Measurements from ENCODE around the gene CLPTM1. TPM values are rescaled to one million over a fixed set of nuclear protein-coding genes. Genes with fewer than 3 reads are reported as not detected.

The CLPTM1 gene
- polyA plus RNA-seq, 3 donors, result 14.7 to 84.3 (median 20.0) TPM

DNA sequence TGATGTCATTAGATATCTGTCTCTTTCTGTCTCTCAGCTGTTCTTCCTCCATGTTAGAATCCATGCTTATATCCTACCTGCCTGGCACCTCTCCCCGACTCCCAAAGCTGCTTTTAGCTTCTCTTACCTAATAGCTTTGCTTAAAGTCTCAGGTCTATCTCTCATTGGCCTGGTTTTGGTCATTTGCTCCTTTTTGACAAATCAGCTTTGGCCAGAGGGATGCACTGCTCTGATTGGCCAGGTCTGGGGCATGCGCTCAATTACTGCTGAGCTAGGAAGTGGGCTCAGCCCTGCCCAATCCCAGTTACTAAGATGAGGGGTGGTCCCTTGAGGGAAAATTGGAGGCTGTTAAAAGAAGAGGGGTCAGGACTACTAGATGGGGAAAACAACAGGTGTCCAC, 72.2 kb downstream of the CLPTM1 start:
- no peak overlapping the region for H3K4me2 ChIP-seq (replicated peaks; ENCODE audit: extremely low read depth, low read length, poor library complexity, severe bottlenecking)
- Mint-ChIP-seq H3K4me3 (no peak overlapping the region), H3K36me3 (peaks cover 52 to 80% of the 10 kb centered on the region in 2 donors), H3K27me3 (ENCODE audit: low read depth in 3 of 3) (no peaks in the 10 kb centered on the region), H3K9me3 (peaks cover 0 to 9% (median 6%) of the 10 kb centered on the region in 7 donors), H3K4me1 (no peaks in the 10 kb centered on the region), H3K27ac (peak overlapping the region in 1 of 7 donors; percentile 10)
- H4K20me1 ChIP-seq (ENCODE audit: insufficient read depth, low read length), result no peaks in the 10 kb centered on the region
- no peaks in the 10 kb centered on the region for H3K4me1 ChIP-seq (ENCODE audit: control insufficient read depth in 1 of 2, insufficient read depth in 2 of 2, low read length in 2 of 2)
- intact Hi-C loops (cut with micrococcal nuclease), result no loop called here
- TF ChIP-seq, protein P1, sequence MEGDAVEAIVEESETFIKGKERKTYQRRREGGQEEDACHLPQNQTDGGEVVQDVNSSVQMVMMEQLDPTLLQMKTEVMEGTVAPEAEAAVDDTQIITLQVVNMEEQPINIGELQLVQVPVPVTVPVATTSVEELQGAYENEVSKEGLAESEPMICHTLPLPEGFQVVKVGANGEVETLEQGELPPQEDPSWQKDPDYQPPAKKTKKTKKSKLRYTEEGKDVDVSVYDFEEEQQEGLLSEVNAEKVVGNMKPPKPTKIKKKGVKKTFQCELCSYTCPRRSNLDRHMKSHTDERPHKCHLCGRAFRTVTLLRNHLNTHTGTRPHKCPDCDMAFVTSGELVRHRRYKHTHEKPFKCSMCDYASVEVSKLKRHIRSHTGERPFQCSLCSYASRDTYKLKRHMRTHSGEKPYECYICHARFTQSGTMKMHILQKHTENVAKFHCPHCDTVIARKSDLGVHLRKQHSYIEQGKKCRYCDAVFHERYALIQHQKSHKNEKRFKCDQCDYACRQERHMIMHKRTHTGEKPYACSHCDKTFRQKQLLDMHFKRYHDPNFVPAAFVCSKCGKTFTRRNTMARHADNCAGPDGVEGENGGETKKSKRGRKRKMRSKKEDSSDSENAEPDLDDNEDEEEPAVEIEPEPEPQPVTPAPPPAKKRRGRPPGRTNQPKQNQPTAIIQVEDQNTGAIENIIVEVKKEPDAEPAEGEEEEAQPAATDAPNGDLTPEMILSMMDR (IDR thresholded peaks at IDR 0.05), result no peak
- H2AFZ ChIP-seq (ENCODE audit: insufficient read depth, low read depth, low read length, poor library complexity, severe bottlenecking), result no peak overlapping the region
- H3K4me3 ChIP-seq (replicated peaks in 1 of 3; ENCODE audit: low read depth in 2 of 3, low read length in 3 of 3), result no peak overlapping the region
- 100% methylated on average over 1 of the region's 2 CpGs for WGBS (ENCODE audit: insufficient coverage)
- no peak overlapping the region for H3K9ac ChIP-seq (ENCODE audit: insufficient read depth, low read length, poor library complexity, severe bottlenecking)
- peaks cover 38 to 77% of the 10 kb centered on the region in 2 donors for H3K36me3 ChIP-seq (replicated peaks in 1 of 2; ENCODE audit: control insufficient read depth in 1 of 2, insufficient read depth in 2 of 2, low read length in 2 of 2)
- no peak overlapping the region for H3K27ac ChIP-seq (ENCODE audit: low read depth in 1 of 2, low read length in 2 of 2)
- H3K79me2 ChIP-seq (ENCODE audit: insufficient read depth, low read length), result no peaks in the 10 kb centered on the region
- no peaks in the 10 kb centered on the region for H3K27me3 ChIP-seq (ENCODE audit: control insufficient read depth in 2 of 2, insufficient read depth in 2 of 2, low read length in 2 of 2)
- H3K9me3 ChIP-seq (replicated peaks in 1 of 2; ENCODE audit: control insufficient read depth in 1 of 2, insufficient read depth in 1 of 2, low read length in 2 of 2), result no peaks in the 10 kb centered on the region
- DNase-seq, result no peak

DNA sequence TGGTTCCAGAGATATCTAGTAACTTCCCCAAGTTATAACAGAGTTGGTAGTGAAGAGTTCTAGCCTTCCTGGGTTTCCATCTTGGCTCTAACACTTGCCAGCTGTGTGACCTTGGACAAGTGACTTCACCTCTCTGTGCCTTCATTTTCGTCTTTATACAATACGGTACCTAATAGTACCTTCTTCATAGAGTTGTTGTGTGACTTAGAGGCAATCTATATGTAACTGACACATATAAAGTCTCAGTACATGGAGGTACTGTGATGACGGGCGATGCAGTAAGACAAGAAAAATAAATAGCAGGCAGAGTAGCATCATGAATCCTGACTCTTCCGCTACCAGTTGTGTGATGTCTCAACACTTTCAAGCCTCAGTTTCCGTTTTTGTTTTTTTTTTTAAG, 75.6 kb downstream of the CLPTM1 start:
- no peaks in the 10 kb centered on the region for H3K27me3 Mint-ChIP-seq (ENCODE audit: low read depth in 3 of 3)
- H3K36me3 Mint-ChIP-seq, result peaks cover 66 to 94% of the 10 kb centered on the region in 2 donors
- peaks cover 4 to 15% (median 11%) of the 10 kb centered on the region in 7 donors for H3K9me3 Mint-ChIP-seq
- no peaks in the 10 kb centered on the region for H3K4me1 Mint-ChIP-seq
- Histone ChIP-seq H3K4me2 (replicated peaks; ENCODE audit: extremely low read depth, low read length, poor library complexity, severe bottlenecking) (no peak overlapping the region), H3K4me1 (ENCODE audit: control insufficient read depth in 1 of 2, insufficient read depth in 2 of 2, low read length in 2 of 2) (no peaks in the 10 kb centered on the region), H3K27ac (ENCODE audit: low read depth in 1 of 2, low read length in 2 of 2) (no peak overlapping the region), H4K20me1 (ENCODE audit: insufficient read depth, low read length) (no peaks in the 10 kb centered on the region), H2AFZ (ENCODE audit: insufficient read depth, low read depth, low read length, poor library complexity, severe bottlenecking) (no peak overlapping the region), H3K79me2 (ENCODE audit: insufficient read depth, low read length) (no peaks in the 10 kb centered on the region), H3K4me3 (replicated peaks in 1 of 3; ENCODE audit: low read depth in 2 of 3, low read length in 3 of 3) (no peak overlapping the region), H3K36me3 (replicated peaks in 1 of 2; ENCODE audit: control insufficient read depth in 1 of 2, insufficient read depth in 2 of 2, low read length in 2 of 2) (peaks cover 59 to 86% of the 10 kb centered on the region in 2 donors), H3K9me3 (replicated peaks in 1 of 2; ENCODE audit: control insufficient read depth in 1 of 2, insufficient read depth in 1 of 2, low read length in 2 of 2) (peaks cover 0 to 4% of the 10 kb centered on the region in 2 donors), H3K27me3 (ENCODE audit: control insufficient read depth in 2 of 2, insufficient read depth in 2 of 2, low read length in 2 of 2) (no peaks in the 10 kb centered on the region), H3K9ac (ENCODE audit: insufficient read depth, low read length, poor library complexity, severe bottlenecking) (no peak overlapping the region)
- peak overlapping the region in 1 of 7 donors; percentile 13 for H3K27ac Mint-ChIP-seq
- no peak overlapping the region for H3K4me3 Mint-ChIP-seq
- DNase-seq, result no peak
- intact Hi-C loops (cut with micrococcal nuclease), result no loop called here
- WGBS (ENCODE audit: insufficient coverage), result 100% methylated on average over 4 of the region's 6 CpGs
- TF ChIP-seq, protein P1 (IDR thresholded peaks at IDR 0.05), result no peak
